Upper lobe of left lung (tissue), 6 donors: ENCODE measurements around the gene SYT5. TPM values are rescaled to one million over a fixed set of nuclear protein-coding genes. Genes with fewer than 3 reads are reported as not detected.
"Not testable (repeated sequence)": the region's sequence is repeated elsewhere in the genome, so short reads cannot be mapped to it uniquely, and the experiment has no call there.

Experiments used
- ATAC-seq, 2 donors: fragments of 200-7000 bp; cut with Tn5 transposase; one replicate each; pipeline ENCODE4 v1.9.1; 2022; ENCODE audit warnings: mild to moderate bottlenecking in 2 of 2, moderate library complexity in 2 of 2; ENCODE audit not compliant: low FRiP score in 2 of 2
- DNase-seq, 2 donors: peaks; one replicate each; pipeline ENCODE4 v3.0.0-alpha.2; 2019 to 2020
- H3K27ac ChIP-seq, 4 donors: fragments of 200-600 bp; sonication (generic); one replicate each; pipeline ENCODE4 v1.5.1; 2016 to 2019
- H3K27me3 ChIP-seq, 4 donors: fragments of 200-600 bp; sonication (generic); one replicate each; pipeline ENCODE4 v1.5.1; 2017 to 2019
- H3K36me3 ChIP-seq, 4 donors: fragments of 200-600 bp; sonication (generic); one replicate each; pipeline ENCODE4 v1.5.1; 2016 to 2019
- H3K4me1 ChIP-seq, 4 donors: fragments of 200-600 bp; sonication (generic); one replicate each; pipeline ENCODE4 v1.5.1; 2018 to 2019
- H3K4me3 ChIP-seq, 4 donors: fragments of 200-600 bp; sonication (generic); one replicate each; pipeline ENCODE4 v1.5.1; 2017 to 2019; ENCODE audit warnings: mild to moderate bottlenecking in 2 of 4, moderate library complexity in 1 of 4
- H3K9me3 ChIP-seq, 4 donors: fragments of 200-600 bp; sonication (generic); one replicate each; pipeline ENCODE4 v1.5.1; 2018 to 2019
- EP300 ChIP-seq, 4 donors: sonication (generic); formaldehyde crosslinking; IDR thresholded peaks; one replicate each; pipeline ENCODE4 v1.5.1; 2017; ENCODE audit warnings: antibody characterized with exemption in 4 of 4, control low read depth in 2 of 4
- POLR2A ChIP-seq, 4 donors: fragments of 450-650 bp; IDR thresholded peaks; one replicate each; pipeline ENCODE4 v1.5.1; 2016 to 2017; ENCODE audit warnings: antibody characterized with exemption in 4 of 4, mild to moderate bottlenecking in 2 of 4
- POLR2AphosphoS5 ChIP-seq, 2 donors: sonication (generic); formaldehyde crosslinking; IDR thresholded peaks; one replicate each; pipeline ENCODE4 v1.5.1; 2017; ENCODE audit warnings: antibody characterized with exemption in 2 of 2
- WGBS, 2 donors: methylation state at CpG; one replicate each; pipeline ENCODE4 v1.1.5; 2017 to 2018; 5-methylcytosine and 5-hydroxymethylcytosine counted together
- total RNA-seq, 6 donors: library from RNA; depleted of rRNA in 4 of 6; stranded (reverse); fragments of >200 nt in 4 of 6; gene quantifications; one replicate each; pipeline versions ENCODE4 v1.1.0 to v1.2.1, GENCODE V29; 2016 to 2021
- TF ChIP-seq, protein P1 (sequence below), 6 experiments: fragments of 450-650 bp in 4 of 6; fragments of 200-600 bp in 2 of 6; sonication (generic) in 2 of 6; IDR thresholded peaks; one replicate each; pipeline ENCODE4 v1.5.1; 2016 to 2019; ENCODE audit warnings: antibody characterized with exemption in 6 of 6
- donor health status: DM: no; HTN: no; CAD: no; lungs with moderate emphysema.
- donor health status: DM: no; HTN: yes; CAD: no; lungs with severe emphysema.

SYT5 gene
- total RNA-seq, 6 donors from 2014 or later = 0.11 to 0.91 TPM; not detected in 4

DNA sequence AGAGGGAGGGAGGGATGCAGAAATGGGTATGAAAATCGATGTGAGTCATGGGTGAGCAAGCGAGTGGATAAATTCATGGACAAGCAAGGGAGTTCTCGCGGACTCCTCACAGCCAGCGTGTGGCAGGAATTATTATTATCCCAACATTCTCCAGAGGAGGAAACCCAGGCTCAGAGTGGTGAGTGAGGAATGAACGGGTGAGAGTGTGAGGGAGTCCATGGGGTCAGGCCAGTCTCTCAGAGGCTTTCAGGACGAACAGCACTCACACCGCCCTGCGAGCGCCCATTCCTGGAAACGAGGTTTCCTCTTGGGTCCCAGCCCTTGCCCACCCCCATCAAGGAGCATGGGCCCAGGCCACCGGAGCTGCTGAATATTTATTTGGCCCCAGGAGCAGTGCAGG, 7.3 kb downstream of the SYT5 start:
- Histone ChIP-seq H3K27me3 (peaks cover 2 to 66% (median 40%) of the 10 kb centered on the region in 4 donors), H3K36me3 (no peaks in the 10 kb centered on the region), H3K4me3 (no peak overlapping the region), H3K27ac (no peak overlapping the region), H3K4me1 (peaks cover 5 to 12% (median 8%) of the 10 kb centered on the region in 4 donors), H3K9me3 (no peaks in the 10 kb centered on the region)
- ATAC-seq (peak in 1 of 2 donors; percentile 18), DNase-seq (no peak)
- TF ChIP-seq EP300 (IDR thresholded peaks at IDR 0.05) = no peak
- TF ChIP-seq POLR2A (IDR thresholded peaks at IDR 0.05) = no peak
- TF ChIP-seq, protein P1, sequence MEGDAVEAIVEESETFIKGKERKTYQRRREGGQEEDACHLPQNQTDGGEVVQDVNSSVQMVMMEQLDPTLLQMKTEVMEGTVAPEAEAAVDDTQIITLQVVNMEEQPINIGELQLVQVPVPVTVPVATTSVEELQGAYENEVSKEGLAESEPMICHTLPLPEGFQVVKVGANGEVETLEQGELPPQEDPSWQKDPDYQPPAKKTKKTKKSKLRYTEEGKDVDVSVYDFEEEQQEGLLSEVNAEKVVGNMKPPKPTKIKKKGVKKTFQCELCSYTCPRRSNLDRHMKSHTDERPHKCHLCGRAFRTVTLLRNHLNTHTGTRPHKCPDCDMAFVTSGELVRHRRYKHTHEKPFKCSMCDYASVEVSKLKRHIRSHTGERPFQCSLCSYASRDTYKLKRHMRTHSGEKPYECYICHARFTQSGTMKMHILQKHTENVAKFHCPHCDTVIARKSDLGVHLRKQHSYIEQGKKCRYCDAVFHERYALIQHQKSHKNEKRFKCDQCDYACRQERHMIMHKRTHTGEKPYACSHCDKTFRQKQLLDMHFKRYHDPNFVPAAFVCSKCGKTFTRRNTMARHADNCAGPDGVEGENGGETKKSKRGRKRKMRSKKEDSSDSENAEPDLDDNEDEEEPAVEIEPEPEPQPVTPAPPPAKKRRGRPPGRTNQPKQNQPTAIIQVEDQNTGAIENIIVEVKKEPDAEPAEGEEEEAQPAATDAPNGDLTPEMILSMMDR (IDR thresholded peaks at IDR 0.05) = no peak
- TF ChIP-seq POLR2AphosphoS5 (IDR thresholded peaks at IDR 0.05) = no peak
- WGBS, 2 donors = 9 to 17% methylated on average over 11 to 12 of the region's 12 CpGs

DNA sequence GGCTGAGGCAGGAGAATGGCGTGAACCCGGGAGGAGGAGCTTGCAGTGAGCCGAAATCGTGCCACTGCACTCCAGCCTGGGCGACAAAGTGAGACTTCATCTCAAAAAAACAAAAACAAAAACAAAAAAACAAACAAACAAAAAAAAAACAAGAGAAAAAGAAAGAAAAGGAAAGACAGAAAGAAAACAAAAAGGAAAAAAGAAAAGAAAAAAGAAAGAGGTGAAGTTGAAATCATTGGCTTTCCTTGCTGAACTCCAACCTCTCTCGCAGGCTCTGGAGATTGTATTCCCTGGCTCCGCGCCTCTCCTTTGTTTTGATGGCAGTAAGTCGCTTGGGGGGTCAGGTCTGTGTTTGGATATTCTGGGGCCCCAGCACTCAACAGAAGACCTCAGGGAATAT, 7.8 kb downstream of the SYT5 start:
- H3K9me3 ChIP-seq, H3K27ac ChIP-seq, H3K36me3 ChIP-seq, H3K4me3 ChIP-seq, DNase-seq, ATAC-seq: not testable (repeated sequence)
- peaks cover 2 to 68% (median 40%) of the 10 kb centered on the region in 4 donors for H3K27me3 ChIP-seq
- 58 to 69% methylated on average over 9 of the region's 9 CpGs for WGBS, 2 donors
- peaks cover 5 to 14% (median 10%) of the 10 kb centered on the region in 4 donors for H3K4me1 ChIP-seq

DNA sequence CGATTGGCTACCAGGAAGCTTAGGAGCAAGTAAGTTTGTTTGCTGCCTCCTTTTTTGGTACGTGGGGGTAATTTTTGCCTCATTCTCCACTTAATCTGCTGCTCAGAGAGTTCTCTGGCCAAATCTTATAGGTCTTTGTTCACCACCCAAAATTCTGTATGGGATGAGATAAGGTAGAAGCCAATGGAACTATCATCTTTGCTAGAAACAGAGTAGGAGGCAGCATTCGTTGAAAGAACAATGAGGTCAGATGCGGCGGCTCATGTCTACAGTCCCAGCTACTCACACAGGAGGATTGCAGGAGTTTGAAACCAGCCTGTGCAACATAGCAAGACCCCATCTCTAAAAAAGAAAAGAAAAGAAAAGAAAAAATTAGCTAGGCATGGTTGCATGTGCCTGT, 8.6 kb downstream of the SYT5 start:
- no peak overlapping the region for H3K27ac ChIP-seq
- peaks cover 5 to 23% (median 17%) of the 10 kb centered on the region in 4 donors for H3K4me1 ChIP-seq
- ATAC-seq = no peak
- no peaks in the 10 kb centered on the region for H3K9me3 ChIP-seq
- no peak overlapping the region for H3K4me3 ChIP-seq
- H3K36me3 ChIP-seq = no peaks in the 10 kb centered on the region
- 82 to 87% methylated on average over 5 of the region's 5 CpGs for WGBS, 2 donors
- no peak for DNase-seq
- TF ChIP-seq, protein P1 (IDR thresholded peaks at IDR 0.05) = no peak
- TF ChIP-seq EP300 (IDR thresholded peaks at IDR 0.05) = no peak
- TF ChIP-seq POLR2A (IDR thresholded peaks at IDR 0.05) = no peak
- no peak for TF ChIP-seq POLR2AphosphoS5 (IDR thresholded peaks at IDR 0.05)
- peaks cover 2 to 59% (median 36%) of the 10 kb centered on the region in 4 donors for H3K27me3 ChIP-seq

DNA sequence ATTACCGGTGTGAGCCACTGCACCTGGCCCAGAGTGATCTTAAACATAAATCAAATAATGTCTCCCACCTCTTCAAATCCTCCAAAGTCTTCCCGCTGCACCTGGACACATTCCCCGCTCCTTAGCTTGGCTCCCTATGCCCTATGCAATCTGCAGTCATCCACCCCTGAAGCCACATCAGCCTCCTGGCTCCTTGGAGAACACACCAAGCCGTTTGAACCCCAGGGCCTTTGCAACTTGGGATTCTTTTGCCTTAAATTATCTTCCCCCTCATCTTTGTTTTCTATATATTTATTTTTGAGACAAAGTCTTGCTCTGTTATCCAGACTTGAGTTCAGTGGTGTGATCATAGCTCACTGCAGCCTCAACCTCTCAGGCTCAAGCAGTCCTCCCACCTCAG, 11.0 kb downstream of the SYT5 start:
- Histone ChIP-seq H3K36me3 (no peaks in the 10 kb centered on the region), H3K27me3 (peaks cover 2 to 53% (median 20%) of the 10 kb centered on the region in 4 donors), H3K27ac (no peak overlapping the region), H3K4me1 (peaks cover 9 to 30% (median 18%) of the 10 kb centered on the region in 4 donors), H3K9me3 (no peaks in the 10 kb centered on the region), H3K4me3 (no peak overlapping the region)
- WGBS, 2 donors = 63 to 66% methylated on average over 4 of the region's 4 CpGs
- no peak for TF ChIP-seq EP300 (IDR thresholded peaks at IDR 0.05)
- TF ChIP-seq, protein P1 (IDR thresholded peaks at IDR 0.05) = no peak
- TF ChIP-seq POLR2A (IDR thresholded peaks at IDR 0.05) = no peak
- TF ChIP-seq POLR2AphosphoS5 (IDR thresholded peaks at IDR 0.05) = no peak
- DNase-seq (no peak), ATAC-seq (no peak)

DNA sequence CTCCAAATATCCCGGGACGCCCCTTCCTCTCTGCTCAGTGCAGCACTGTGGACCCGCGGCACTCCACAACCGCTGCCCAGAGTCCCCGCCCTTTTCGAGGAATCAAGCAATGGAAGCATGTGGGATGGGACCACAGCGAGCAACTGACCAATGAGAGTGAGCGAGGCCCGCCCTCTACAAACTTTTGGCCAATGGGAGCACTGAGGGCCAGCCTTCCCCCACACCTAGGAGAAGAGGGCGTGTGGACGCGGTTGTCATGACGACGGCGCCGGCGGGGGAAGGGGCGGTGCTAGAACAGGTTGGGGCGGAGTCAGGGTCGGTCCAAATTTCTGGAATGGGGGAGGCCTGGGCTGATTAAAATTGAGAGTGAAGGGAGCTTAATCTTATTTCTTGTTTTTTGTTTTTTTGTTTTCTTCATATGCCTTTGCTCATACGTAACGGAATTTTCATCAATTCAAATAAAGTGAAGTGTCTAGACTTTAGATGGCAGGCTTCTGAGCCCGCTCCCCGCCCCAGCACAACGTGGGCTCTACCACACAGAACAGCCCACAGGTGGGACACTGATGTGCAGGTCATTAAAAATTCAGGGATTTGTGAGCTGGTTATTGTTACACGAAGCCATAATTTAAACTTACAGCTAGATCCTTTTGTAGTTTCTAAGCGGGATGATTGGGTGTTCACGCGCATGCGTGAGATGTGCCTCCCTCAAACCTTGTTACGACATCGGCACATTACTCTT, 13.4 kb downstream of the SYT5 start, which contains the start of gene DNAAF3:
DNAAF3 (minus strand) TSS at position 84 of the 739 bp plus-strand sequence. CDS start 200 bp downstream, outside the sequence.
- H3K9me3 ChIP-seq = no peaks in the 10 kb centered on the region
- DNase-seq (peak; percentile 93 to 95), ATAC-seq (peak; percentile 98)
- 3% methylated on average over 28 to 33 of the region's 33 CpGs for whole genome bisulfite sequencing, 2 donors
- H3K4me1 ChIP-seq = peaks cover 4 to 20% (median 9%) of the 10 kb centered on the region in 4 donors
- H3K36me3 ChIP-seq = no peaks in the 10 kb centered on the region
- no peak for TF ChIP-seq POLR2AphosphoS5 (IDR thresholded peaks at IDR 0.05)
- TF ChIP-seq POLR2A (IDR thresholded peaks at IDR 0.05) = no peak
- no peak within 1 kb of the TSS for H3K27ac ChIP-seq
- peaks cover 0 to 39% (median 15%) of the 10 kb centered on the region in 4 donors for H3K27me3 ChIP-seq
- H3K4me3 ChIP-seq = peak within 1 kb of the TSS; percentile 29 to 60 (median 49)
